ENCODE data around the gene CKAP2L. TPM values are rescaled to one million over a fixed set of nuclear protein-coding genes. Genes with fewer than 3 reads are reported as not detected.

The CKAP2L gene
- total and polyA plus RNA-seq, 11 donors: 0.06 to 4.5 (median 0.29) TPM; not detected in 4

DNA sequence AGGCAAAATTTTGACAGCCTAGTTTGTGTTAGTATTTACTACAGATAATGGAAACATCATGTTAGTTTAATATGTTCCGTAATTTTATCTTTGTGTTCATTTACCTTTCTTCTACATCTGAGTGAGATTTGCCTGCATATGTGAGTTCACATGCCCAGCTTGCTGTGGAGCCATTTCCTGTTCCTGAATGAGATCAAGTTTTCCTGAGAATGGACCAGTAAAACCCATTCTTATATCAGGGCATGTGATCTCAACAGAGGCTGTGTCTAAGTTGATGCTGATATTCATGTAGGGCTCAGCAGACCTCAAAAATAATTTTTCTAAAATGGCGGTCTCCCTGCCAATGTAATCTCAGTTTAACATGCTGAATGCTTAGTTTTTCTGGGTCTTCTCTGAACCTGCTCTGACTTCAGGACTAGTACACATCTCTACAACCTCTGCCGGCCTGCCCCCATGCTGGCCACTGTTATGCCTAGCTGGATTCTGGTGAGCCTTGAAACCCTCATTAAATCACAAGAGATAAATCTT, 18.8 kb upstream of the CKAP2L start:
- ATAC-seq: no peak
- H3K4me1 ChIP-seq: peaks cover 0 to 29% (median 0%) of the 10 kb centered on the region in 12 donors
- no peaks in the 10 kb centered on the region for H3K36me3 ChIP-seq
- no peak overlapping the region for H3K4me3 ChIP-seq
- DNase-seq: no peak
- TF ChIP-seq POLR2A (IDR thresholded peaks at IDR 0.05): no peak
- TF ChIP-seq, protein P1, sequence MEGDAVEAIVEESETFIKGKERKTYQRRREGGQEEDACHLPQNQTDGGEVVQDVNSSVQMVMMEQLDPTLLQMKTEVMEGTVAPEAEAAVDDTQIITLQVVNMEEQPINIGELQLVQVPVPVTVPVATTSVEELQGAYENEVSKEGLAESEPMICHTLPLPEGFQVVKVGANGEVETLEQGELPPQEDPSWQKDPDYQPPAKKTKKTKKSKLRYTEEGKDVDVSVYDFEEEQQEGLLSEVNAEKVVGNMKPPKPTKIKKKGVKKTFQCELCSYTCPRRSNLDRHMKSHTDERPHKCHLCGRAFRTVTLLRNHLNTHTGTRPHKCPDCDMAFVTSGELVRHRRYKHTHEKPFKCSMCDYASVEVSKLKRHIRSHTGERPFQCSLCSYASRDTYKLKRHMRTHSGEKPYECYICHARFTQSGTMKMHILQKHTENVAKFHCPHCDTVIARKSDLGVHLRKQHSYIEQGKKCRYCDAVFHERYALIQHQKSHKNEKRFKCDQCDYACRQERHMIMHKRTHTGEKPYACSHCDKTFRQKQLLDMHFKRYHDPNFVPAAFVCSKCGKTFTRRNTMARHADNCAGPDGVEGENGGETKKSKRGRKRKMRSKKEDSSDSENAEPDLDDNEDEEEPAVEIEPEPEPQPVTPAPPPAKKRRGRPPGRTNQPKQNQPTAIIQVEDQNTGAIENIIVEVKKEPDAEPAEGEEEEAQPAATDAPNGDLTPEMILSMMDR (IDR thresholded peaks at IDR 0.05): no peak
- H3K27me3 ChIP-seq: peaks cover 0 to 7% (median 0%) of the 10 kb centered on the region in 9 donors
- intact Hi-C loops (cut with DNase I): no loop called here
- no peak overlapping the region for H3K27ac ChIP-seq
- H3K9me3 ChIP-seq: no peaks in the 10 kb centered on the region
- 95 to 97% (median 96%) methylated on average over 3 of the region's 3 CpGs for WGBS, 4 donors

DNA sequence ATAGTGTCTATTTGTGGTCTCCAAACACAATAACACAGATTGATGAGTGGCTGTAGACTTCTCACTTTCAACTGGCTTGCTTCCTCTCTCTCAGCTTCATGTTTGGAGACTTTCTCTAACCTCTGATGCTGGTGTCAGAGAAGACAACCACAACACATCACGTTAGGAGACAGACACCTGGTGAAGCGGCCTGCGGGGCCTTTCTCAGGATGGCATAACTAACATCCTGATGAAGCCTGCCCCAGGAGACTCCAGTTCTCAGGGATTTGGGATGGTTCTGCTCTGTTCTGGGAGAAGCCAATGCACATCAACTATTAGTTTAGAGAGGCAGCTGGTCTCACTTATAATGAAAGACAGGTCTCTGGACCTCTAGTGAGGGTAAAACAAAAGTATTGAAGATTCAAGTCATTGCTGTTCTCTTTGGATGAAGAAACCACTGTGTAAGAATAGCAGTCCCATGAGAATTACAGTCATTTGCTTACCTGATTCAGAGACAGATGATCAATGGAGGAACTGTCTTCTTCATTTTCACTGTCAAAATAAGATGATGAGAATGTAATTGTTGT, 17.9 kb upstream of the CKAP2L start:
- ATAC-seq (no peak), DNase-seq (no peak)
- Histone ChIP-seq H3K4me1 (peaks cover 0 to 20% (median 0%) of the 10 kb centered on the region in 12 donors), H3K27ac (no peak overlapping the region), H3K36me3 (no peaks in the 10 kb centered on the region), H3K9me3 (no peaks in the 10 kb centered on the region), H3K27me3 (peaks cover 0 to 7% (median 0%) of the 10 kb centered on the region in 9 donors), H3K4me3 (no peak overlapping the region)
- intact Hi-C loops (cut with DNase I): no loop called here
- TF ChIP-seq, protein P1 (IDR thresholded peaks at IDR 0.05): no peak
- no peak for TF ChIP-seq POLR2A (IDR thresholded peaks at IDR 0.05)
- WGBS, 4 donors: 79 to 100% (median 89%) methylated on average over 3 of the region's 3 CpGs

DNA sequence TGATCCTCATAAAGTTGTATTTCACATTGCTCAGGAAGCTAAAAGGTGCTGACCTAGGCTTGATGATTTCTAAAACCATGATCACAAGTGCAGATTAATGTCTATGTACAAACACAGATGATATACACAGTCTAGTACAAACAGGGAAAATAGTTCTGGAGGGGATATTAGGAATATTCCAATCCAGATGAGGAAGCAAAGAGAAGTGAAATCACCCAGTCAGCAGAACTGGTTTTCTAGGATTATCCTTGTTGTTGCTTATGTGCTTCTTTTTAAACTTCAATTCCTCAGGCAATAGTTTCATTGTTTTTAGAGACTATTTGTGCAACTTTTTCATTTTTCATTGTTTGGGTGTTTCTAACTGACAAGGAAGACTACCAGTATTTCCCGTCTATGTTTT, 15.2 kb upstream of the CKAP2L start:
- Histone ChIP-seq H3K27me3 (peaks cover 0 to 7% (median 0%) of the 10 kb centered on the region in 9 donors), H3K4me3 (no peak overlapping the region), H3K36me3 (no peaks in the 10 kb centered on the region), H3K4me1 (peaks cover 0 to 13% (median 0%) of the 10 kb centered on the region in 12 donors), H3K9me3 (no peaks in the 10 kb centered on the region), H3K27ac (no peak overlapping the region)
- DNase-seq: no peak
- ATAC-seq: no peak
- 85 to 98% (median 90%) methylated on average over 1 of the region's 1 CpG for WGBS, 4 donors
- TF ChIP-seq POLR2A (IDR thresholded peaks at IDR 0.05): no peak
- TF ChIP-seq, protein P1 (IDR thresholded peaks at IDR 0.05): no peak
- intact Hi-C loops (cut with DNase I): no loop called here

DNA sequence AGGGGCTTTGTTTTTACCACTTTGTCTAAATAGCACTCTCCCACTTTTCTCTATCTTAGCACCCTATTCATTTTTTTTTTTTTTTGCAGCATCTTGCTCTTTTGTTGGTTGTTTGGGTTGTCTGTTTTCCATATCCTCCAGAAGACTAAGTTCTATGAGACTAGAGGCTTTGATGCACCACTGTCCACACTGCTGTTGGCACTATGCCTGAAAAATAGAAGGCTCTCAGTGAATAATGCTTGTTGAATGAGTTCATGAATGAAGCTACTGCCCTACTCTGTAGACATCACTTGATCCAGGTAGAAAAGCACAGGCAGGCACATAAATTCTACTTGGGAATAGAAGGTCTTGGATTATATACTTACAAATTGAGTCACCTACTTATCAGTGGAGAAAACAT, 12.6 kb upstream of the CKAP2L start:
- DNase-seq: no peak
- intact Hi-C loops (cut with DNase I): no loop called here
- Histone ChIP-seq H3K9me3 (no peaks in the 10 kb centered on the region), H3K4me3 (no peak overlapping the region), H3K36me3 (no peaks in the 10 kb centered on the region), H3K27me3 (no peaks in the 10 kb centered on the region), H3K27ac (no peak overlapping the region), H3K4me1 (peaks cover 0 to 3% (median 0%) of the 10 kb centered on the region in 12 donors)
- ATAC-seq: no peak
- TF ChIP-seq, protein P1 (IDR thresholded peaks at IDR 0.05): no peak
- TF ChIP-seq POLR2A (IDR thresholded peaks at IDR 0.05): no peak

Data from heart left ventricle (tissue), 16 donors.